ENCODE measurements around the gene FUT3.

FUT3 gene

GRCh38 chr19:5873617-5874199, 22.5 kb upstream of the FUT3 start:
- Histone ChIP-seq H3K79me2 (ENCODE audit: insufficient read depth, low read length) (no peaks in the 10 kb centered on the region), H3K4me2 (ENCODE audit: low read depth, low read length, poor library complexity, severe bottlenecking) (no peak overlapping the region), H3K36me3 (ENCODE audit: low read length) (no peaks in the 10 kb centered on the region), H4K20me1 (ENCODE audit: low read depth, low read length) (no peaks in the 10 kb centered on the region), H3K9ac (ENCODE audit: low read length) (no peak overlapping the region), H3K27me3 (ENCODE audit: low read length) (no peaks in the 10 kb centered on the region), H3F3A (ENCODE audit: insufficient read depth) (no peaks in the 10 kb centered on the region), H2AFZ (ENCODE audit: low read depth, low read length, severe bottlenecking) (no peak overlapping the region), H3K9me3 (ENCODE audit: insufficient read depth, low read length) (no peaks in the 10 kb centered on the region), H3K9me2 (replicated peaks; ENCODE audit: insufficient read depth, low read length) (no peaks in the 10 kb centered on the region), H3K27ac (ENCODE audit: low read depth, low read length) (no peak overlapping the region), H3K4me3 (ENCODE audit: insufficient read depth, low read length, poor library complexity, severe bottlenecking) (no peak overlapping the region)
- TF ChIP-seq, protein P1, sequence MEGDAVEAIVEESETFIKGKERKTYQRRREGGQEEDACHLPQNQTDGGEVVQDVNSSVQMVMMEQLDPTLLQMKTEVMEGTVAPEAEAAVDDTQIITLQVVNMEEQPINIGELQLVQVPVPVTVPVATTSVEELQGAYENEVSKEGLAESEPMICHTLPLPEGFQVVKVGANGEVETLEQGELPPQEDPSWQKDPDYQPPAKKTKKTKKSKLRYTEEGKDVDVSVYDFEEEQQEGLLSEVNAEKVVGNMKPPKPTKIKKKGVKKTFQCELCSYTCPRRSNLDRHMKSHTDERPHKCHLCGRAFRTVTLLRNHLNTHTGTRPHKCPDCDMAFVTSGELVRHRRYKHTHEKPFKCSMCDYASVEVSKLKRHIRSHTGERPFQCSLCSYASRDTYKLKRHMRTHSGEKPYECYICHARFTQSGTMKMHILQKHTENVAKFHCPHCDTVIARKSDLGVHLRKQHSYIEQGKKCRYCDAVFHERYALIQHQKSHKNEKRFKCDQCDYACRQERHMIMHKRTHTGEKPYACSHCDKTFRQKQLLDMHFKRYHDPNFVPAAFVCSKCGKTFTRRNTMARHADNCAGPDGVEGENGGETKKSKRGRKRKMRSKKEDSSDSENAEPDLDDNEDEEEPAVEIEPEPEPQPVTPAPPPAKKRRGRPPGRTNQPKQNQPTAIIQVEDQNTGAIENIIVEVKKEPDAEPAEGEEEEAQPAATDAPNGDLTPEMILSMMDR (IDR thresholded peaks at IDR 0.05; ENCODE audit: insufficient read depth, low read length, poor library complexity, severe bottlenecking): no peak
- no peak for TF ChIP-seq EZH2phosphoT487 (conservative IDR thresholded peaks at IDR 0.05; ENCODE audit: low read length)

DNA sequence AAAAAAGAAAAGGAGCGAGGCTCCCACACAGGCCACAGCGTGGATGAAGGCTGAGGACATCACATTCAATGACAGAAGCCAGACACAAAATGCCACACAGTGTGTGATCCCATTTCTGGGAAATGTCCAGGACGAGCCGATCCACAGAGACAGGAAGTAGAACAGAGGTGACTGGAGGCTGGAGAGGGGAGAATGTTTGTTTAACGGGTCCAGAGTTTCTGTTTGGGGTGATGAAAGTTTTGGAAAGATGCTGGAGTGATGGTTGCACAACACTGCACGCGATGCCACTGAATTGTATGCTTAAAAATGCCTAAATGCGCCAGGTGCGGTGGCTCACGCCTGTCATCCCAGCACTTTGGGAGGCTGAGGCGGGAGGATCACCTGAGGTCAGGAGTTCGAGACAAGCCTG, 19.7 kb upstream of the FUT3 start:
- Histone ChIP-seq H3K9me3 (ENCODE audit: insufficient read depth, low read length) (no peaks in the 10 kb centered on the region), H4K20me1 (ENCODE audit: low read depth, low read length) (no peaks in the 10 kb centered on the region), H3K4me3 (ENCODE audit: insufficient read depth, low read length, poor library complexity, severe bottlenecking) (no peak overlapping the region), H3K79me2 (ENCODE audit: insufficient read depth, low read length) (no peaks in the 10 kb centered on the region), H3K36me3 (ENCODE audit: low read length) (no peaks in the 10 kb centered on the region), H3F3A (ENCODE audit: insufficient read depth) (no peaks in the 10 kb centered on the region), H3K9me2 (replicated peaks; ENCODE audit: insufficient read depth, low read length) (no peaks in the 10 kb centered on the region), H3K27me3 (ENCODE audit: low read length) (no peaks in the 10 kb centered on the region), H3K4me2 (ENCODE audit: low read depth, low read length, poor library complexity, severe bottlenecking) (no peak overlapping the region), H3K27ac (ENCODE audit: low read depth, low read length) (no peak overlapping the region), H2AFZ (ENCODE audit: low read depth, low read length, severe bottlenecking) (no peak overlapping the region), H3K9ac (ENCODE audit: low read length) (no peak overlapping the region)
- no peak for TF ChIP-seq EZH2phosphoT487 (conservative IDR thresholded peaks at IDR 0.05; ENCODE audit: low read length)
- TF ChIP-seq, protein P1 (IDR thresholded peaks at IDR 0.05; ENCODE audit: insufficient read depth, low read length, poor library complexity, severe bottlenecking): no peak

- Histone ChIP-seq H3K4me2 (ENCODE audit: low read depth, low read length, poor library complexity, severe bottlenecking) (no peak overlapping the region), H3K9me2 (replicated peaks; ENCODE audit: insufficient read depth, low read length) (no peaks in the 10 kb centered on the region), H3K79me2 (ENCODE audit: insufficient read depth, low read length) (no peaks in the 10 kb centered on the region), H3K27ac (ENCODE audit: low read depth, low read length) (no peak overlapping the region), H4K20me1 (ENCODE audit: low read depth, low read length) (no peaks in the 10 kb centered on the region), H3K9ac (ENCODE audit: low read length) (no peak overlapping the region), H3K9me3 (ENCODE audit: insufficient read depth, low read length) (no peaks in the 10 kb centered on the region), H3K36me3 (ENCODE audit: low read length) (no peaks in the 10 kb centered on the region), H3K4me3 (ENCODE audit: insufficient read depth, low read length, poor library complexity, severe bottlenecking) (no peak overlapping the region), H3F3A (ENCODE audit: insufficient read depth) (no peaks in the 10 kb centered on the region), H2AFZ (ENCODE audit: low read depth, low read length, severe bottlenecking) (no peak overlapping the region), H3K27me3 (ENCODE audit: low read length) (no peaks in the 10 kb centered on the region)
- TF ChIP-seq, protein P1 (IDR thresholded peaks at IDR 0.05; ENCODE audit: insufficient read depth, low read length, poor library complexity, severe bottlenecking): no peak
- no peak for TF ChIP-seq EZH2phosphoT487 (conservative IDR thresholded peaks at IDR 0.05; ENCODE audit: low read length)
Observed at GRCh38 chr19:5867201-5868136, 16.2 kb upstream of the FUT3 start.

Measured in SU-DHL-6 (cell line).